NCI-H82 (cell line): ENCODE data around the gene DBT.

Experiments
- DNase-seq: peaks from one replicate; lab custom pipeline; 2025; lab: John Stamatoyannopoulos, UW

The DBT gene

GRCh38 chr1:100198596-100198995 lies 51.0 kb downstream of the DBT start:
- DNase-seq = no peak

GRCh38 chr1:100188617-100189016 lies 61.0 kb downstream of the DBT start:
- DNase-seq = peak; percentile 16

- peak; percentile 8 for DNase-seq
Measured at GRCh38 chr1:100187912-100188311, 61.7 kb downstream of the DBT start.

GRCh38 chr1:100184536-100184935 lies 65.1 kb downstream of the DBT start:
- DNase-seq = peak; percentile 38

DNA sequence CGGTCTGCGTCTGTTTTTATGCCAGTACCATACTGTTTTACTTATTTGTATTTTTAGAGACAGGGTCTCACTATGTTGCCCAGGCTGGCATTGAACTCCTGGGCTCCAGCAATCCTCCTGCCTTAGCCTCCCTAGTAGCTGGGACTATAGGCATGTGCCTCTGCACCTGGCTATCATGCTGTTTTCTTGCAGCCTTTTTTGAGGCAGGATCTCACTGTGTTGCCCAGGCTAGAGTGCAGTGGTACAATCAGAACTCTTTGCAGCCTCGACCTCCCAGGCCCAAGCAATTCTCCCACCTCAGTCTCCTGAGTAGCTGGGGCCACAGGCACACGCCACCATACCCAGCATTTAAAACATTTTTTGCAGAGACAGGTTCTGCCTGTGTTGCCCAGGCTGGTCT lies 66.3 kb downstream of the DBT start:
- DNase-seq = no peak

DNA sequence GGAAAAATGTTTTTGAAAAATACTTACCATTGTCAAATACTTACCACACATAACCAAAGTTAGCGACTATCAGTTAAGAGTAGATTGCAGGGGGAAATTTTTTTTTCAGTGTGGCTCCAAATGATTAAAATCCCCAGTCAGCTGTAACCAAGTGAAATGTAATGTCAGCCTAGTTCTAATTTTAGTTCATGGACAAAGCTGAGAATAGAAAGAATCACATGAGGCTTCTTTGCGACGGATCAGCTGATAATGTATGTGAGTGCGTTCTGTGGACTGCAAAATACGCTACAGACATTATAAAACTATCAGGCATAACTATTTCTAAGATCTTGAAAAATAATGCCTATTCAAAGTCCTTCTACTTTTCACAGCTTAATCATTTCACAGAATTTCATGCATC lies 71.5 kb downstream of the DBT start, which contains the start of gene LRRC39:
LRRC39 (minus strand) TSS at position 166 of the 400 bp plus-strand sequence. CDS start 9,740 bp downstream, outside the sequence.
- no peak for DNase-seq

- DNase-seq = no peak
Measured at GRCh38 chr1:100177295-100178041, 72.2 kb downstream of the DBT start.

- DNase-seq = no peak
Measured at GRCh38 chr1:100168051-100168450, 81.6 kb downstream of the DBT start.

DNA sequence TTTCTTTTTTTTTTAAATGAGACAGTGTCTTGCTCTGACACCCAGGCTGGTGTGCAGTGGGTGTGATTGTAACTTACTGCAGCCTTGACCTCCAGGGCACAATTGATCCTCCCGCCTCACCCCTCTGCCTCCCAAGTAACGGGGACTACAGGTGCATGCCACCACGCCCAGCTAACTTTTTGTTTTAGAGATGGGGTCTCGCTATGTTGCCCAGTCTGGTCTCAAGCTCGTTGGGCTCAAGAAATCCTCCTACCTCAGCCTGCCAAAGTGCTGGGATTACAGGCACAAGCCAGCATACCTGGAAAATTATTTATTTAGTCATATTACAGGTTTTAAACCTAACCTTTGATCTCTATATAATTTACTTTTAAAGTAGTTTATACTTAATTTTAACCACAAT lies 84.9 kb downstream of the DBT start:
- no peak for DNase-seq

- DNase-seq = peak; percentile 9
Measured at GRCh38 chr1:100164216-100164615, 85.4 kb downstream of the DBT start.

DNA sequence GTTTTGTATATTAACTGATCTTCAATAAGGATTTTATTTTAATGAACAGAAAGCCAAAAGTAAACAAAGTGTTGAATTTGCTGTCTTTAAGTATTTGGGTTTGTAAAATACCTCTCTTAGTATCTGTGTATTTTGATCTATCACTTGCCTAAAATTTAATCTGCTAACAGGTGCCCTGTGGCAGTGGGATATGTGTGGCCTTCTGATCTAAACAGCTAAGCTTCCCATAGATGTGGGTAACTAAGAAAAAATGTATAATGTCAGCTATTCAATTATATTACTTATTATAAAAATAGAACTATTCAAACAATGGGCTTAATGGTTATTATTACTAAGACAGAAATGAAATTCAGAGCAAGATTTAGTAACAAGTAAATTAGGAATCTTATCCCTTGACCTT lies 86.8 kb downstream of the DBT start:
- no peak for DNase-seq

GRCh38 chr1:100152271-100152670 lies 97.4 kb downstream of the DBT start:
- DNase-seq = no peak

- no peak for DNase-seq
Measured at GRCh38 chr1:100151679-100152078, 98.0 kb downstream of the DBT start.

DNA sequence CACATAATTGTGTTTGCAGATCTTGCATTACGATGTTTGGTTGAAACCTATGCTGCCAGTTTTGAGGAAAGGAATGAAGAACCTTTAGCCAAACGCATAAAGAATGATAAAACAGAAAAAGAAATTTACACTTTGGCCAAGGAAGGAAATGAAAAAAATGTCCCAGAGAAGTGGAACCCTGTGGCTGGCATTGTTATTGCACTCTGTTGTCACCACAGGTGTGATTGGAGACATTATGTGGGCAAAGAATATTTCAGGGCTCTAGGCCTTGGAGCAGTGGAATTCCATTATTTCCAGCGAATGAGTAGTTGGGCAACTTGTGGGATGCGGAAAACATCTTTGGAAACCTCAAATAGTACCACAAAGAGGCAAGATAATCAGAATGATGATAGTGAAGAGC lies 101.8 kb downstream of the DBT start:
- DNase-seq = no peak

GRCh38 chr1:100146958-100147357 lies 102.7 kb downstream of the DBT start:
- DNase-seq = no peak

DNA sequence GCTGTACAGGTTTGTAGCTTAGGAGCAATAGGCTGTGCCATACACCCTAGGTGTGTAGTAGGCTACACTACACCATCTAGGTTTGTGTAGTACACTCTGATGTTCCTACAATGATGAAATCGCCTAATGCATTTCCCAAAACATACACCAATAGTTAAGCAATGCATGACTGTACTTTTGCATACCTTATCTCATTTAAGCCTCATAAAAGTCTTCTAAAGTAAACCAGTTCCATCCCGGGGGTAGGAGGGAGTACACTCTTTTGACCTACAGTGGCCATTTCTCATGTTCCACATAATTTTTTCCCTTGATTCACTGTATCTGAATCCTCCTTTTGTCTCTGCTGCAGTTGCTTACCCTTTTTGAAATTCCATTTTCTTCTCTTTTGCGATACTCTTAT lies 104.5 kb downstream of the DBT start:
- DNase-seq = no peak

DNA sequence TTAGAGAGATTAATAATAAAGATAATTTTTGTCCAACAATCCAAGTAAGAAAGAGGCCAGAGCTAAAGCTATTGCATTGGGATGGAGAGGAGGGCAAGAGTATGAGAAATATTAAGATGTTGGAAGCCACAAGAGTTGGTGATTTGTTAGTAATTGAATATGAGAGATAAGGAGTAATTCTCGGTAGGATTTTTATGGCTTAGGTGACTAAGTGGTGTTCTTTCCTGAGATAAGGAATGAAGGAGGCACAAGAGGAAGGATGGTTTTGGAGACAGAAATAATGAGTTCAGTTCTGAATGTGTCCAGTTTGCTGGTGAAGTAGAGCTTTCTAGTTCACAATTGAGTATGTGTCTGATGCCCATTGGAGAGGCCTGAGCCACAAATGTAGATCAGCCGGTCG lies 107.3 kb downstream of the DBT start:
- no peak for DNase-seq

DNA sequence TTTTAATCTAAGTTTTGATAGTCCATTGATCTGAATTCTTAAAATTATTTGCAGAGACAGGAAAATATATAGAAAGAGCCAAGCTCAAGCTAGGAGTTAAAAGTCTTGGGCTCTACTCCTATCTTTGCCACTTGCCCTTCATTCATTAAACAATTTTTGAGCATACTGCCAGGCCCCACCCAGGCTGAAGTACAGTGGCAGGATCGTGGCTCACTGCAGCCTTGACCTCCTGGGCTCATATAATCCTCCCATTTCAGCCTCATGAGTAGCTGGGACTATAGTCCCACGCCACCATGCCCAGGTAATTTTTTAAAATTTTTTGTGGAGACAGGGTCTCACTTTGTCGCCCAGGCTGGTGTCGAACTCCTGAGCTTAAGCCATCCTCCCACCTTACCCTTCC lies 108.4 kb downstream of the DBT start:
- no peak for DNase-seq

DNA sequence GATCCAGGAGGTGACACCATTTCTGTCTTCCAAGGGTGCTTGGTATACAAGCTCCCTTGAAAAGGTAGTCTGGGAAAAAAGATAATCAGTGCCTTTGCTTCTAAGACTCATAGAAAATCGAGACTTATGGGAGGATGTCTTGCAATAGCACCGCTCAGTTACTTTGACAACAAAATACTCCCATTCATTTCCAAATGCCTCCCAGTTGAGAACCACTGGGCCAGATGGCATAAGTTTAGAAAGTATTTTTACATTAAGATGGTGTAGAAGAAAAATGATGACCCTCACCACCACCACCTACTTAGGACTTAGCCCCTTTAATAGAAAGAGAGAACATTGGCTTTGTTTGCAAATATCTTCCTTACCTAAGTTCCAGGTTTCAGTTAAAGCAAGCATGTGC lies 112.0 kb downstream of the DBT start:
- DNase-seq = no peak
